Activated naive CD8-positive, alpha-beta T cell treated with anti-CD3 and anti-CD28 coated beads for 36 hours (primary cell): ENCODE data around the gene SRBD1. TPM values are rescaled to one million over a fixed set of nuclear protein-coding genes. Genes with fewer than 3 reads are reported as not detected.

Source experiments
- DNase-seq: peaks from one replicate; pipeline ENCODE4 v3.0.0; 2021
- H3K27ac Mint-ChIP-seq: one replicate; pipeline ENCODE4 v1.8.0; 2022; ENCODE audit warnings: mild to moderate bottlenecking, moderate library complexity, mixed read lengths
- H3K27me3 Mint-ChIP-seq: one replicate; pipeline ENCODE4 v1.8.0; 2022; ENCODE audit warnings: mild to moderate bottlenecking, mixed read lengths
- H3K36me3 Mint-ChIP-seq: one replicate; pipeline ENCODE4 v1.8.0; 2021; ENCODE audit warnings: mild to moderate bottlenecking, mixed read lengths
- H3K4me1 Mint-ChIP-seq: one replicate; pipeline ENCODE4 v1.8.0; 2021; ENCODE audit warnings: mixed read lengths
- H3K4me3 Mint-ChIP-seq: one replicate; pipeline ENCODE4 v1.8.0; 2022; ENCODE audit warnings: mild to moderate bottlenecking, moderate library complexity, mixed read lengths
- H3K9me3 Mint-ChIP-seq: one replicate; pipeline ENCODE4 v1.8.0; 2022; ENCODE audit warnings: mixed read lengths
- total RNA-seq, 2 experiments: library from RNA; stranded (reverse); gene quantifications; one replicate each; pipeline ENCODE4 v1.2.3, GENCODE V29; 2021

The SRBD1 gene
- total RNA-seq, 2 experiments from 2014 or later, result 18.2 to 19.1 TPM

DNA sequence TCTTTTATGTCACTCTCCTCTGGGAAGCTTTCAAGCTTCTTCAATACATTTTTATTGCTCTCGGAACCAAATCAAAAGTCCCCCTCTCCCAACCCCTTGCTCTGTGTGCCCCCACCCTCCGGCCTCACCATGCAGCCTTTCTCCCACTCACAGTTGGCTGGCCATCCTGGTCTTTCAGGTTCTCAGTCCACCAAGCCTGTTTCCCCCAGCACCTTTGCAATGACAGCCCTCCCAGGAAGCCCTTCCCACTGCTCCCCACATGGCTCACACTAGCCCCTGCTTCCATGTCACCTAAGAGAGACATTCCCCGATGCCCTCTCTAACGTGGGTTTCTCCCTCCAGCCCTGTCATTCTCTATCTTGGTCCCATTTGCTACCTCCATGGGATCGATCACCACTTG, 266.6 kb downstream of the SRBD1 start:
- DNase-seq, result no peak
- Mint-ChIP-seq H3K4me1 (no peaks in the 10 kb centered on the region), H3K27ac (no peak overlapping the region), H3K36me3 (no peaks in the 10 kb centered on the region), H3K4me3 (no peak overlapping the region), H3K9me3 (no peaks in the 10 kb centered on the region), H3K27me3 (peaks cover 3% of the 10 kb centered on the region)

DNA sequence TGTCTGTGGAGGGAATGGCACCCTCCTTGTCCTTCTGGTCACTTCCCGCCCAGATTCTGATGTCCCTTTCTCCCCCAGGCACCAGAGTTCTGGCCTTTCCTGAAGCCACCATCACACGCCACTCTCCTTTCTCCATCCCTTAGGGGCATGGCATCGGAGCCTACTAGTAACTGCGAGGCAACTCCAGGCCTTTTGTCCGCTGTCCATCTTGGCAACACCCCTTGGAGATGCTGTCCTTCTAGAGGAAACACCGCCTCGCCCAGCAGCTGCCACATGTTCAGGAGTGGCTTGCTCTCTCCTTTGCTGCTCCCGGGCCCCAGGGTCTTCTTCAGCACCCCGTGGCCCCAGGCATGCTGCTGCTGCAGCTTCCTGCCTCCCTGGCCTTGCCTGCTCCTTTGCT, 267.0 kb downstream of the SRBD1 start:
- H3K36me3 Mint-ChIP-seq, result no peaks in the 10 kb centered on the region
- H3K4me1 Mint-ChIP-seq, result no peaks in the 10 kb centered on the region
- no peak for DNase-seq
- no peak overlapping the region for H3K27ac Mint-ChIP-seq
- H3K9me3 Mint-ChIP-seq, result no peaks in the 10 kb centered on the region
- peaks cover 3% of the 10 kb centered on the region for H3K27me3 Mint-ChIP-seq
- H3K4me3 Mint-ChIP-seq, result no peak overlapping the region

DNA sequence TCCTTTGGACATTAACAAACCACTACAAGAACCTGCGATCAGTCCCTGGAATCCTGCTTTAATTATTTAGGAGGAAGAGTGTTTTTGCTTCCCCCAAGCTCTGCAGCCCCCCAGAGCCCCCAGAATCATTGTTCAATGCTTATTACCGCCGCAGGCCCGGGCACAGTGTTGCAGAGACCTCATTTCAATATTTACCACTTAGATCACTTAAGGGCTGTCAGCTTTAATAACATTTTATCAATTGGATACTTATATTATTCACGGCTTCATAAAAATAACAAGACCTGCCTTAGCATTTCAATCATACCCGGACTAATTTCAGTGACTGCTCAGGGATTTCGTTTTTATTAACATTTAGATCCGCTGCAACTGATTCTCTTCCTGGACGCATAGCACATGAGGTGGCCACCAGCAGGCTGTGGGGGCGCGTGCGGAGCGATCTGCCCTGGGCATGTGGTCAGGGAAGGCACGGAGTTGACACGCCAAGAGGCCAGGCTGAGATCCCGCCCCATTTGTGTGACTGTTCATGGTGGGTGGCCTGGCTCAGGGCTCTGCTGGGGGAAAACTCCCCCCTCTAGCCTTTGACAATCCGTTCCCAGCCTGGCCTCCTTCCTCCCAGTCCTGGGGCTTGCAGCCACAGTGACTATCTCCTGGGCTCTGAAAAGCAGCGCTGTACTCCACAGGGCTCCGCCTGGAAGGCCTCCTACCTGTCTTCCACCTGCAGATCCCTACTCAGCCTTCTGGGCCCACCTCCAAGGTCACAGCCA, 267.6 kb downstream of the SRBD1 start:
- no peak for DNase-seq
- Mint-ChIP-seq H3K36me3 (no peaks in the 10 kb centered on the region), H3K9me3 (no peaks in the 10 kb centered on the region), H3K27ac (no peak overlapping the region), H3K4me1 (no peaks in the 10 kb centered on the region), H3K27me3 (peaks cover 3% of the 10 kb centered on the region), H3K4me3 (no peak overlapping the region)

DNA sequence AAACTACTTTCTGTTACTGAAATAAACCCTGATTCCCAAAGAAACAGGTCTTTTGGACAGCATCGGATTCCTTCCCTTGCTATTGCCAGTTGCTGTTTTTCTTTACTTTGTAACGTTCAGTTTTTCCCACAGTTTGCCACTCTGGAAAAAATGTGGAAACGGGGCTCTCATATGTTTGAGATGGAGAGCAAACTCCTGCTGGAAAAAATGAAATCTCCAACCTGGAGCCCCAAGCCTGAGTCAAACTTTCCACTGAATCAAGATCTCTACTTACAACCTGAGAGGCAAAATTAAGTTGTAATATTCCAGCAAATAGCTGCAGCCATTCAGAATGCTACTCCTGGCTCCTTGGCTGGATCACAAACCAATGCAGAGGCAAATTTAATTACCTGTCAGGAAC, 270.7 kb downstream of the SRBD1 start:
- no peaks in the 10 kb centered on the region for H3K9me3 Mint-ChIP-seq
- no peaks in the 10 kb centered on the region for H3K4me1 Mint-ChIP-seq
- H3K27ac Mint-ChIP-seq, result no peak overlapping the region
- DNase-seq, result no peak
- no peak overlapping the region for H3K4me3 Mint-ChIP-seq
- peaks cover 3% of the 10 kb centered on the region for H3K27me3 Mint-ChIP-seq
- H3K36me3 Mint-ChIP-seq, result no peaks in the 10 kb centered on the region

DNA sequence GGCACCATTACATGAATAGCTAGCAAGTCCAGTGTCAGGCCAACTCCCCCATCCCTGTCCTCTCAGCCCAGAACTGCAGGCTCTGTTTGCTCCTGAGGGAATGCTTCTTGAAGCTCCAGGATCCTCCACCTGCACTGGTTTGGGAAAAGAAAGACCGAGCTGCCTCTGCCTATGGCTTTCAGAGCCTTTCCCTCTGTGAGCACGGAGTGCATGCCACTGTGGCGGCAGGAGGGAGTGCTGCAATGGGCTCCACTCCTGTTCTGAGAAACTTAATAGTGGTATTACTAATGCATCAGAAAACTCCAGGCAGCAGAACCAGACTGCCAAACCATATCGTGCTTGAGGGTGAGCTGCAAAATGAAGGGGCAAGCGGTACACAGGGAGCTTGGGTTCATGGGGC, 271.8 kb downstream of the SRBD1 start:
- no peak for DNase-seq
- Mint-ChIP-seq H3K27me3 (peaks cover 3% of the 10 kb centered on the region), H3K4me3 (no peak overlapping the region), H3K9me3 (no peaks in the 10 kb centered on the region), H3K36me3 (no peaks in the 10 kb centered on the region), H3K27ac (no peak overlapping the region), H3K4me1 (no peaks in the 10 kb centered on the region)

Other genes with a start within 250 kb of the SRBD1 start
- 1 to 10 TPM; 6.1 to 8.0 TPM for gene PRKCE, start 40.4 kb upstream of the SRBD1 start, total RNA-seq